ENCODE data around the gene SH3RF2.

- TF ChIP-seq EZH2 (IDR thresholded peaks at IDR 0.05; ENCODE audit: borderline replicate concordance, low read length) = no peak
- TF ChIP-seq CTCF (IDR thresholded peaks at IDR 0.05; ENCODE audit: low read length) = no peak
Measured at GRCh38 chr5:146084376-146084775, 148.0 kb downstream of the SH3RF2 start.

Measured in OCI-LY1 (cell line).